ENCODE results near the gene RAB11FIP3. TPM values are rescaled to one million over a fixed set of nuclear protein-coding genes. Genes with fewer than 3 reads are reported as not detected.

Gene RAB11FIP3
- total and polyA plus RNA-seq, 2 of the 13 experiments (the other 11 are each of a cell fraction or from before 2014, with no cell fraction given), result 34.3 to 57.6 TPM

DNA sequence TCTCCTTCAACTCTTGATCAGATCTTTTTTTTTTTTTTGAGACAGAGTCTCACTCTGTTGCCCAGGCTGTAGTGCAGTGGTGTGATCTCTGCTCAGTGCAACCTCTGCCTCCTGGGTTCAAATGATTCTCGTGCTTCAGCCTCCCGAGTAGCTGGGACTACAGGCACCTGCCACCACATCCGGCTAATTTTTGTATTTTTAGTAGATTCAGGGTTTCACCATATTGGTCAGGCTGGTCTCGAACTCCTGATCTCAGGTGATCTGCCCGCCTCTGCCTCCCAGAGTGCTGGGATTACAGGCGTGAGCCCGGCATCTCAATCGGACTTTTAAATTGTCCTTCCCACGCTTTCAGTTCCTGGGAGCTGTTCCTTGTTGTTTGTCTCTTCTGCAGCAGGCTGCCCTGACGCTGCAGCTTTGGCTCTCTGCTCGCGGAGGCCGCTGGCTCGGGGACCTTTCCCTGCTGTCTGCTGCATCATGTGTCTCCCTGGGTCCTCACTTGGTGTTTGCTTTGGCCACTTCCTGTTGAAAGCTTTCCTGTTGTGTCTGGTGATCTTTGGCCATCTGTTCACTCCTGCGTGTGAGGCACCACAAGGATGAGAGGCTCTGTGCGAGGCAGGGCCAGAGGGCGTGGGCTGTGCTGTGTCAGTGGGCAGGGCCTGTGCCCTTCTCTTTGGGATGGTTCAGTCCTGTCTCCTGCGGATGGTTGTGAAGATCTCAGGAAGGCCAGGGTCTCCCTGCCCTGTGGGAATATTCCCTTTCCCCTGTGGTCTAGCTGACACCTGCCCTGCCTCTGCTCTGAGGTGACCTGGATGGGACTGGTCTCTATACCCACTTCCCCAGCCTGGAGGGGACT is 83.7 kb downstream of the RAB11FIP3 start (continued):
- TF ChIP-seq, protein P1, sequence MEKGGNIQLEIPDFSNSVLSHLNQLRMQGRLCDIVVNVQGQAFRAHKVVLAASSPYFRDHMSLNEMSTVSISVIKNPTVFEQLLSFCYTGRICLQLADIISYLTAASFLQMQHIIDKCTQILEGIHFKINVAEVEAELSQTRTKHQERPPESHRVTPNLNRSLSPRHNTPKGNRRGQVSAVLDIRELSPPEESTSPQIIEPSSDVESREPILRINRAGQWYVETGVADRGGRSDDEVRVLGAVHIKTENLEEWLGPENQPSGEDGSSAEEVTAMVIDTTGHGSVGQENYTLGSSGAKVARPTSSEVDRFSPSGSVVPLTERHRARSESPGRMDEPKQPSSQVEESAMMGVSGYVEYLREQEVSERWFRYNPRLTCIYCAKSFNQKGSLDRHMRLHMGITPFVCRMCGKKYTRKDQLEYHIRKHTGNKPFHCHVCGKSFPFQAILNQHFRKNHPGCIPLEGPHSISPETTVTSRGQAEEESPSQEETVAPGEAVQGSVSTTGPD (CRISPR knock-in tag; IDR thresholded peaks at IDR 0.05), result no peak
- TF ChIP-seq, protein P2, sequence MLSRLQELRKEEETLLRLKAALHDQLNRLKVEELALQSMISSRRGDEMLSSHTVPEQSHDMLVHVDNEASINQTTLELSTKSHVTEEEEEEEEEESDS (CRISPR knock-in tag; IDR thresholded peaks at IDR 0.05; ENCODE audit: borderline replicate concordance), result no peak
- TF ChIP-seq CENPT (CRISPR knock-in tag; IDR thresholded peaks at IDR 0.05; ENCODE audit: low read depth) (no peak), ZNF773 (CRISPR knock-in tag; IDR thresholded peaks at IDR 0.05; ENCODE audit: borderline replicate concordance) (no peak), ZNF12 (CRISPR knock-in tag; IDR thresholded peaks at IDR 0.05) (0 out of 2 replicates have a peak, but pooled peaks have one; percentile 40), SYNCRIP (IDR thresholded peaks at IDR 0.05; ENCODE audit: insufficient read depth, low read depth, low read length) (no peak), RFX3 (CRISPR knock-in tag; IDR thresholded peaks at IDR 0.05) (no peak), GABPA (IDR thresholded peaks at IDR 0.05; ENCODE audit: low read depth, low read length) (peak; percentile 9; the same call in 1 of the 2 replicates), GABPA (CRISPR knock-in tag; IDR thresholded peaks at IDR 0.05; ENCODE audit: low read depth) (peak; percentile 89), ZNF274 (CRISPR knock-in tag; IDR thresholded peaks at IDR 0.05) (peak; percentile 88; the same call in 1 of the 2 replicates), ZNF468 (CRISPR knock-in tag; IDR thresholded peaks at IDR 0.05) (no peak)
- TF ChIP-seq, protein P3, sequence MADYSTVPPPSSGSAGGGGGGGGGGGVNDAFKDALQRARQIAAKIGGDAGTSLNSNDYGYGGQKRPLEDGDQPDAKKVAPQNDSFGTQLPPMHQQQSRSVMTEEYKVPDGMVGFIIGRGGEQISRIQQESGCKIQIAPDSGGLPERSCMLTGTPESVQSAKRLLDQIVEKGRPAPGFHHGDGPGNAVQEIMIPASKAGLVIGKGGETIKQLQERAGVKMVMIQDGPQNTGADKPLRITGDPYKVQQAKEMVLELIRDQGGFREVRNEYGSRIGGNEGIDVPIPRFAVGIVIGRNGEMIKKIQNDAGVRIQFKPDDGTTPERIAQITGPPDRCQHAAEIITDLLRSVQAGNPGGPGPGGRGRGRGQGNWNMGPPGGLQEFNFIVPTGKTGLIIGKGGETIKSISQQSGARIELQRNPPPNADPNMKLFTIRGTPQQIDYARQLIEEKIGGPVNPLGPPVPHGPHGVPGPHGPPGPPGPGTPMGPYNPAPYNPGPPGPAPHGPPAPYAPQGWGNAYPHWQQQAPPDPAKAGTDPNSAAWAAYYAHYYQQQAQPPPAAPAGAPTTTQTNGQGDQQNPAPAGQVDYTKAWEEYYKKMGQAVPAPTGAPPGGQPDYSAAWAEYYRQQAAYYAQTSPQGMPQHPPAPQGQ (CRISPR knock-in tag; IDR thresholded peaks at IDR 0.05; ENCODE audit: borderline replicate concordance), result 0 out of 2 replicates have a peak, but pooled peaks have one; percentile 41
- TF ChIP-seq, protein P4, sequence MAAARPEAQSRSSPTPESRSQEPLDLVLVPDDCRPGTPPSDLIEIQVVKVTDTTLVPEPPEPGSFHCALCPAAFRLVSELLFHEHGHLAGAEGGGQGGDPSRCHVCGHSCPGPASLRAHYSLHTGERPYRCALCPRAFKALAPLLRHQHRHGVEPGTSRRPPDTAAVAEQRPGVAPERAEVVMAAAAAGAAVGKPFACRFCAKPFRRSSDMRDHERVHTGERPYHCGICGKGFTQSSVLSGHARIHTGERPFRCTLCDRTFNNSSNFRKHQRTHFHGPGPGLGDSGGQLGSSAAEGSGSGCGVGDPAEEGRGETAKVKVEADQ (CRISPR knock-in tag; IDR thresholded peaks at IDR 0.05; ENCODE audit: borderline replicate concordance), result peak; percentile 70; the same call in 1 of the 2 replicates
- TF ChIP-seq, protein P5, sequence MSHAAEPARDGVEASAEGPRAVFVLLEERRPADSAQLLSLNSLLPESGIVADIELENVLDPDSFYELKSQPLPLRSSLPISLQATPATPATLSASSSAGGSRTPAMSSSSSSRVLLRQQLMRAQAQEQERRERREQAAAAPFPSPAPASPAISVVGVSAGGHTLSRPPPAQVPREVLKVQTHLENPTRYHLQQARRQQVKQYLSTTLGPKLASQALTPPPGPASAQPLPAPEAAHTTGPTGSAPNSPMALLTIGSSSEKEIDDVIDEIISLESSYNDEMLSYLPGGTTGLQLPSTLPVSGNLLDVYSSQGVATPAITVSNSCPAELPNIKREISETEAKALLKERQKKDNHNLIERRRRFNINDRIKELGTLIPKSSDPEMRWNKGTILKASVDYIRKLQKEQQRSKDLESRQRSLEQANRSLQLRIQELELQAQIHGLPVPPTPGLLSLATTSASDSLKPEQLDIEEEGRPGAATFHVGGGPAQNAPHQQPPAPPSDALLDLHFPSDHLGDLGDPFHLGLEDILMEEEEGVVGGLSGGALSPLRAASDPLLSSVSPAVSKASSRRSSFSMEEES (CRISPR knock-in tag; IDR thresholded peaks at IDR 0.05), result peak; percentile 98
- TF ChIP-seq, protein P6, sequence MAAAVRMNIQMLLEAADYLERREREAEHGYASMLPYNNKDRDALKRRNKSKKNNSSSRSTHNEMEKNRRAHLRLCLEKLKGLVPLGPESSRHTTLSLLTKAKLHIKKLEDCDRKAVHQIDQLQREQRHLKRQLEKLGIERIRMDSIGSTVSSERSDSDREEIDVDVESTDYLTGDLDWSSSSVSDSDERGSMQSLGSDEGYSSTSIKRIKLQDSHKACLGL (CRISPR knock-in tag; IDR thresholded peaks at IDR 0.05), result no peak
- TF ChIP-seq, protein P7, sequence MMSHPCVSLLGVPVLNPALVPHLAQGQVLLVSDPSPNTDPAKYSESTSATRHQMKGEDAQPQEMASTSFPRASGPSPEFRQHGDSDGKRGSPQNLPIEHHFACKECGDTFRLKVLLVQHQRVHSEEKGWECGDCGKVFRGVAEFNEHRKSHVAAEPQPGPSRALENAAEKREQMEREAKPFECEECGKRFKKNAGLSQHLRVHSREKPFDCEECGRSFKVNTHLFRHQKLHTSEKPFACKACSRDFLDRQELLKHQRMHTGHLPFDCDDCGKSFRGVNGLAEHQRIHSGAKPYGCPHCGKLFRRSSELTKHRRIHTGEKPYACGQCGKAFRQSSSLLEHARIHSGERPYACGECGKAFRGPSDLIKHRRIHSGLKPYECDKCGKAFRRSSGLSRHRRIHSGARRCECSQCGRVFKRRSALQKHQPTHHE (CRISPR knock-in tag; IDR thresholded peaks at IDR 0.05; ENCODE audit: borderline replicate concordance), result peak; percentile 48; the same call in 1 of the 2 replicates
- TF ChIP-seq, protein P8, sequence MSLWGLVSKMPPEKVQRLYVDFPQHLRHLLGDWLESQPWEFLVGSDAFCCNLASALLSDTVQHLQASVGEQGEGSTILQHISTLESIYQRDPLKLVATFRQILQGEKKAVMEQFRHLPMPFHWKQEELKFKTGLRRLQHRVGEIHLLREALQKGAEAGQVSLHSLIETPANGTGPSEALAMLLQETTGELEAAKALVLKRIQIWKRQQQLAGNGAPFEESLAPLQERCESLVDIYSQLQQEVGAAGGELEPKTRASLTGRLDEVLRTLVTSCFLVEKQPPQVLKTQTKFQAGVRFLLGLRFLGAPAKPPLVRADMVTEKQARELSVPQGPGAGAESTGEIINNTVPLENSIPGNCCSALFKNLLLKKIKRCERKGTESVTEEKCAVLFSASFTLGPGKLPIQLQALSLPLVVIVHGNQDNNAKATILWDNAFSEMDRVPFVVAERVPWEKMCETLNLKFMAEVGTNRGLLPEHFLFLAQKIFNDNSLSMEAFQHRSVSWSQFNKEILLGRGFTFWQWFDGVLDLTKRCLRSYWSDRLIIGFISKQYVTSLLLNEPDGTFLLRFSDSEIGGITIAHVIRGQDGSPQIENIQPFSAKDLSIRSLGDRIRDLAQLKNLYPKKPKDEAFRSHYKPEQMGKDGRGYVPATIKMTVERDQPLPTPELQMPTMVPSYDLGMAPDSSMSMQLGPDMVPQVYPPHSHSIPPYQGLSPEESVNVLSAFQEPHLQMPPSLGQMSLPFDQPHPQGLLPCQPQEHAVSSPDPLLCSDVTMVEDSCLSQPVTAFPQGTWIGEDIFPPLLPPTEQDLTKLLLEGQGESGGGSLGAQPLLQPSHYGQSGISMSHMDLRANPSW (CRISPR knock-in tag; IDR thresholded peaks at IDR 0.05; ENCODE audit: borderline replicate concordance), result 0 out of 2 replicates have a peak, but pooled peaks have one; percentile 93
